Keratinocyte (primary cell): ENCODE results near the gene TMEM45A.

ENCODE experiments used
- EZH2 ChIP-seq: IDR thresholded peaks from one replicate; pipeline ENCODE4 v1.6.1; 2012; ENCODE audit warnings: inconsistent platforms, mild to moderate bottlenecking, low read length, moderate library complexity
- TF ChIP-seq, protein P1 (sequence below), 3 experiments: IDR thresholded peaks in 1 of 3; conservative IDR thresholded peaks in 1 of 3; optimal IDR thresholded peaks in 1 of 3; 2 replicates in 2 of 3; 3 replicates in 1 of 3; pipeline versions ENCODE3 to v1.5.1; 2011; ENCODE audit warnings: low read length in 3 of 3, mild to moderate bottlenecking in 3 of 3, moderate library complexity in 2 of 3, control low read depth in 1 of 3, inconsistent platforms in 1 of 3; ENCODE audit not compliant: insufficient read depth in 2 of 3; ENCODE audit errors: extremely low read depth in 1 of 3

GRCh38 chr3:100471444-100471843, 21.0 kb upstream of the TMEM45A start:
- TF ChIP-seq, protein P1, sequence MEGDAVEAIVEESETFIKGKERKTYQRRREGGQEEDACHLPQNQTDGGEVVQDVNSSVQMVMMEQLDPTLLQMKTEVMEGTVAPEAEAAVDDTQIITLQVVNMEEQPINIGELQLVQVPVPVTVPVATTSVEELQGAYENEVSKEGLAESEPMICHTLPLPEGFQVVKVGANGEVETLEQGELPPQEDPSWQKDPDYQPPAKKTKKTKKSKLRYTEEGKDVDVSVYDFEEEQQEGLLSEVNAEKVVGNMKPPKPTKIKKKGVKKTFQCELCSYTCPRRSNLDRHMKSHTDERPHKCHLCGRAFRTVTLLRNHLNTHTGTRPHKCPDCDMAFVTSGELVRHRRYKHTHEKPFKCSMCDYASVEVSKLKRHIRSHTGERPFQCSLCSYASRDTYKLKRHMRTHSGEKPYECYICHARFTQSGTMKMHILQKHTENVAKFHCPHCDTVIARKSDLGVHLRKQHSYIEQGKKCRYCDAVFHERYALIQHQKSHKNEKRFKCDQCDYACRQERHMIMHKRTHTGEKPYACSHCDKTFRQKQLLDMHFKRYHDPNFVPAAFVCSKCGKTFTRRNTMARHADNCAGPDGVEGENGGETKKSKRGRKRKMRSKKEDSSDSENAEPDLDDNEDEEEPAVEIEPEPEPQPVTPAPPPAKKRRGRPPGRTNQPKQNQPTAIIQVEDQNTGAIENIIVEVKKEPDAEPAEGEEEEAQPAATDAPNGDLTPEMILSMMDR (optimal IDR thresholded peaks at IDR 0.05 in 1 of 3, IDR thresholded peaks at IDR 0.05 in 1 of 3, conservative IDR thresholded peaks at IDR 0.05 in 1 of 3; ENCODE audit: extremely low read depth in 1 of 3, insufficient read depth in 2 of 3, low read length in 3 of 3) = no peak
- TF ChIP-seq EZH2 = no peak
